COR-L47 (cell line): ENCODE data around the gene GPR161.
"Not testable (repeated sequence)": the region's sequence is repeated elsewhere in the genome, so short reads cannot be mapped to it uniquely, and the experiment has no call there.

Experiments
- DNase-seq: peaks from one replicate; lab custom pipeline; 2025; lab: John Stamatoyannopoulos, UW

Gene GPR161

GRCh38 chr1:168087696-168088095 lies 49.0 kb downstream of the GPR161 start:
- DNase-seq = no peak

GRCh38 chr1:168086438-168086837 lies 50.3 kb downstream of the GPR161 start:
- DNase-seq = no peak

- no peak for DNase-seq
These were observed 51.3 kb downstream of the GPR161 start for GRCh38 chr1:168085401-168085872.

GRCh38 chr1:168084396-168085231 lies 52.1 kb downstream of the GPR161 start:
- peak; percentile 22 for DNase-seq

- no peak for DNase-seq
These were observed 53.0 kb downstream of the GPR161 start for GRCh38 chr1:168083456-168084325.

- peak; percentile 64 for DNase-seq
These were observed 54.5 kb downstream of the GPR161 start for GRCh38 chr1:168082008-168082876.

- no peak for DNase-seq
These were observed 55.2 kb downstream of the GPR161 start for GRCh38 chr1:168081373-168082007.

GRCh38 chr1:168079761-168080160 lies 57.0 kb downstream of the GPR161 start:
- no peak for DNase-seq

GRCh38 chr1:168069384-168069783 lies 67.3 kb downstream of the GPR161 start:
- no peak for DNase-seq

- DNase-seq = no peak
These were observed 71.2 kb downstream of the GPR161 start for GRCh38 chr1:168065506-168065905.

GRCh38 chr1:168064216-168064615 lies 72.5 kb downstream of the GPR161 start:
- no peak for DNase-seq

- no peak for DNase-seq
These were observed 78.8 kb downstream of the GPR161 start for GRCh38 chr1:168057921-168058320.

- no peak for DNase-seq
These were observed 79.4 kb downstream of the GPR161 start for GRCh38 chr1:168057355-168057754.

GRCh38 chr1:168056152-168056551 lies 80.6 kb downstream of the GPR161 start:
- not testable (repeated sequence) for DNase-seq

- no peak for DNase-seq
These were observed 82.6 kb downstream of the GPR161 start for GRCh38 chr1:168054117-168054516.

GRCh38 chr1:168053681-168054080 lies 83.0 kb downstream of the GPR161 start:
- DNase-seq = no peak

GRCh38 chr1:168050880-168051279 lies 85.8 kb downstream of the GPR161 start:
- DNase-seq = no peak

- DNase-seq = no peak
These were observed 86.4 kb downstream of the GPR161 start for GRCh38 chr1:168050307-168050706.

GRCh38 chr1:168045311-168045710 lies 91.4 kb downstream of the GPR161 start:
- DNase-seq = no peak

- DNase-seq = no peak
These were observed 94.4 kb downstream of the GPR161 start for GRCh38 chr1:168042362-168042761.

GRCh38 chr1:168035345-168035744 lies 101.4 kb downstream of the GPR161 start:
- no peak for DNase-seq
